HG03064 (cell line): ENCODE measurements around the gene ABO.
"Not testable (repeated sequence)": the region's sequence is repeated elsewhere in the genome, so short reads cannot be mapped to it uniquely, and the experiment has no call there.

Experiments
- ATAC-seq: cut with Tn5 transposase; IDR thresholded peaks from one replicate; pipeline ENCODE4 v1.9.1; 2021; ENCODE audit warnings: low read depth; ENCODE audit not compliant: unreplicated experiment

ABO gene

GRCh38 chr9:133248726-133249295, 26.2 kb downstream of the ABO start:
- no peak for ATAC-seq

- ATAC-seq: no peak
These were observed 27.4 kb downstream of the ABO start for GRCh38 chr9:133247632-133248031.

- no peak for ATAC-seq
These were observed 28.0 kb downstream of the ABO start for GRCh38 chr9:133246991-133247390.

- no peak for ATAC-seq
These were observed 28.4 kb downstream of the ABO start for GRCh38 chr9:133246562-133246961.

- ATAC-seq: no peak
These were observed 32.0 kb downstream of the ABO start for GRCh38 chr9:133242991-133243390.

- no peak for ATAC-seq
These were observed 32.8 kb downstream of the ABO start for GRCh38 chr9:133242241-133242640.

- no peak for ATAC-seq
These were observed 35.4 kb downstream of the ABO start for GRCh38 chr9:133239533-133240090.

- no peak for ATAC-seq
These were observed 36.0 kb downstream of the ABO start for GRCh38 chr9:133238851-133239532.

- no peak for ATAC-seq
These were observed 36.6 kb downstream of the ABO start for GRCh38 chr9:133238272-133238850.

- no peak for ATAC-seq
These were observed 37.8 kb downstream of the ABO start for GRCh38 chr9:133237035-133237731.

GRCh38 chr9:133236291-133237034, 38.5 kb downstream of the ABO start:
- not testable (repeated sequence) for ATAC-seq

GRCh38 chr9:133235549-133236222, 39.3 kb downstream of the ABO start:
- ATAC-seq: no peak

GRCh38 chr9:133234577-133235322, 40.3 kb downstream of the ABO start:
- ATAC-seq: no peak

- ATAC-seq: no peak
These were observed 41.1 kb downstream of the ABO start for GRCh38 chr9:133233681-133234432.

- ATAC-seq: not testable (repeated sequence)
These were observed 43.0 kb downstream of the ABO start for GRCh38 chr9:133231934-133232568.

GRCh38 chr9:133230514-133230913, 44.5 kb downstream of the ABO start:
- ATAC-seq: not testable (repeated sequence)

- ATAC-seq: no peak
These were observed 44.9 kb downstream of the ABO start for GRCh38 chr9:133230093-133230492.
